Stimulated activated CD4-positive, alpha-beta T cell treated with anti-CD3 and anti-CD28 coated beads, TNF-alpha, amount 100 ng/mL, for 4 hours (primary cell): ENCODE results near the gene PPP1R12A.
"Not testable (repeated sequence)": the region's sequence is repeated elsewhere in the genome, so short reads cannot be mapped to it uniquely, and the experiment has no call there.

ENCODE experiments used
- DNase-seq, 3 experiments: peaks; one replicate each; pipeline ENCODE4 v3.0.0-alpha.2; 2020; ENCODE audit warnings: low read depth in 3 of 3

Gene PPP1R12A

GRCh38 chr12:79935021-79935623, at the start of gene PPP1R12A:
PPP1R12A (minus strand) TSS chr12:79935097; CDS start chr12:79934931, 166 bp downstream.
- peak; percentile 87 to 89 (median 87) for DNase-seq

GRCh38 chr12:79983986-79984620, 49.2 kb upstream of the PPP1R12A start:
- DNase-seq: no peak

- DNase-seq: no peak
Observed at GRCh38 chr12:79983492-79983891, 48.6 kb upstream of the PPP1R12A start.

DNA sequence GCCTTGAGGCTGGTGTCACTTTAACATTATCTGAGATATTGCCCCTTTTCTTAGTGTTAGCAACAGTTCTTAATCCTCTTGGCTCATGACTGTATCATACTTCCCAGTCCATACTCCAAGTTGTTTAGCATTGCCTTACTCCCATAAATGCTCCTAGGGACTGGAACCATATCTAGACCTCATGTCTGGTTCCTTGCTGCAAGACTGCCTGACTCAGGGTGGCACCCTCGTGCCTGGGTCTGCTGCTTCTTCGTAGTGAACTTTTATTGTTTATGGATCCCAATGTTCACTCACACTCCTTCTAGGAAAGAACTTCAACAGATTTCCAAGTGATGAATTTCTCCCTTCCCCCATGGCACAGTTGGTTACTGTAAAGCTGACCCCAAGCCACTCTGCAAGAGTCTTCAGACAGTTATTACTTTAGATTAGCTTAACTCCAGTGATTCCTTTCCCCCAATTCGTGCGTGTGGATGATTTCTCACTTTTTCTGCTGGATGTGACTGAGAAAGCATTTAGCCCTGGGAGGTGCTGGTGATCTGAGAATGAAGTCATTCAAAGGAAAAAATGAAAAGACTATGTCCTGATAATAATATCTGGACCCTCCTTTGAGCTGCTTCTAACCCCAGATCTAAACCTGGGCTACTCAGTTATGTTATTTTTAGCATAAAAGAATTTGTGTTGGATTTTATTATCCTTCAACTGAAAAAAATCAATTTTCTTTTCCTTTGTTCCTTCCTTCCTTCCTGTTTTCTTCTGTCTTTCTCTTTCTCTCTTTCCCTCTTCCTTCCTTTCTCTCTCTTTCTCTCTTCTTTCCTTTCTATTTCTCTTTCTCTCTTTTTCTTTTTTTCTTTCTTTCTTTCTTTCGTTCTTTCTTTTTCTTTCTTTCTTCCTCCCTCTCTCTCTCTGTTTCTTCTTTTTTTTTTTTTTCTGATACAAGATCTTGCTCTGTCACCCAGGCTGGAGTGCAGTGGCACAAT, 47.5 kb upstream of the PPP1R12A start:
- no peak for DNase-seq

- DNase-seq: no peak
Observed at GRCh38 chr12:79978692-79979091, 43.8 kb upstream of the PPP1R12A start.

- DNase-seq: not testable (repeated sequence)
Observed at GRCh38 chr12:79977856-79978460, 43.1 kb upstream of the PPP1R12A start.

- DNase-seq: no peak
Observed at GRCh38 chr12:79975143-79975542, 40.2 kb upstream of the PPP1R12A start.

- DNase-seq: no peak
Observed at GRCh38 chr12:79973801-79974200, 38.9 kb upstream of the PPP1R12A start.

DNA sequence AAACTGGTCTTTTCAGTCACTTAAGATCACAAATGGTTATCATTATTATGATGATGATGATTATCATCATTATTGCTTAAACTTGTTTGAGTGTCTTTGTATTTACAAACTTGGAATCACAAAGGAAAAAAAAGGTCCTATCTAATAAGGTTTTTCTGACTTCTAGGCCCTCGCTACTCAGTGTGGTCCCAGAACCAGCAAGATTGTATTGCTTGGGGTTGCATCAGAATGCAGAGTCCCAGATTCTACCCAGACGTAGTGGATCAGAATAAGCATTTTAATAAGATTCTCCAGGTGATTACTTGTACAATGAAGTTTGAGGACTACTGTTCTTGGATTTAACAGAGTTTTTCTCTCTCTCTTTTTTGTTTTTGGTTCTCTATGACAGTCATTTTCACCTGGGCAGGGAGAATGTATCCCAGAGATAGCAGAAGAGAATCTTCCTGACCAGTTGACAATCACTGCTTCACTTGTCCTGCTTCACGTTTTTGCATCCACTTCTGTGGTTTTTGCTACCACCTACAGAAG, 29.3 kb upstream of the PPP1R12A start:
- no peak for DNase-seq

- no peak for DNase-seq
Observed at GRCh38 chr12:79961411-79961810, 26.5 kb upstream of the PPP1R12A start.

DNA sequence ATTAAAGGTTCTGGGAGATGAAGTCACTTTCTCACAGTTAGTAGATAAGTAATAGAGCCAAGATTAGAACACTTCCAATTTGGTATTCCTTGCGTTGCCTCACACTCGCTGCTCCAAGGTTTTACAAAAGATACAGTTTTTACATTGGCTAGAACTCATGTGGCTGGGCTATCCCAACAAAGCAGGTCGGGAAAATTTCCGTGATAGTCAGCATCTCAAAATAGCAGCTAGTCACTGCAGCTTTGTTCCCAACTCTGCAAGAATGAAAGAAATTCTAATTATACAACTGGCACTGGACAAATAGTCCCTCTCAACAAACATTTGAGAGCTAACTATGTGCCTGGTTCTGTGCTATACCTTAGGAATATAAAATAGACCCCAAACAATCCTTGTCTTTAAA, 24.6 kb upstream of the PPP1R12A start:
- no peak for DNase-seq

- no peak for DNase-seq
Observed at GRCh38 chr12:79956896-79957295, 22.0 kb upstream of the PPP1R12A start.

DNA sequence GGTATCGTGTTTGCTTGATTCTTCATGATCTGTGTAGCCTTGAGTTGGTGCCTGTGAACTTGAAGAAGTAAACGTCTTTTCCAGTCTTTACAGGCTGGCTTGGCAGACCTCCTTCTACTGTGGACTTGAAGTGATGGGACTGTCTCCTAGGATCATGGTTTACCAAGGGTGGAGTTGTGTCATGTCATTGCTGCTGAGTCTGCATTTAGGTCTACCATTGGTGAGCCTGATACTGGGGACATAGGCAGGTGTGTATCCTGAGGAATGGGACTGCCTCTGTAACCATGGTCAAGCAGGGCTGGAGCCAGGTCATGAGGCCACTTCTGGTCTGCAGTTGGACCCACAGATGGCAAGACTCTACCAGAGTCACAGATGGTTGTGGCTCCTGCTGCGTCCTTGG, 20.7 kb upstream of the PPP1R12A start:
- DNase-seq: no peak

DNA sequence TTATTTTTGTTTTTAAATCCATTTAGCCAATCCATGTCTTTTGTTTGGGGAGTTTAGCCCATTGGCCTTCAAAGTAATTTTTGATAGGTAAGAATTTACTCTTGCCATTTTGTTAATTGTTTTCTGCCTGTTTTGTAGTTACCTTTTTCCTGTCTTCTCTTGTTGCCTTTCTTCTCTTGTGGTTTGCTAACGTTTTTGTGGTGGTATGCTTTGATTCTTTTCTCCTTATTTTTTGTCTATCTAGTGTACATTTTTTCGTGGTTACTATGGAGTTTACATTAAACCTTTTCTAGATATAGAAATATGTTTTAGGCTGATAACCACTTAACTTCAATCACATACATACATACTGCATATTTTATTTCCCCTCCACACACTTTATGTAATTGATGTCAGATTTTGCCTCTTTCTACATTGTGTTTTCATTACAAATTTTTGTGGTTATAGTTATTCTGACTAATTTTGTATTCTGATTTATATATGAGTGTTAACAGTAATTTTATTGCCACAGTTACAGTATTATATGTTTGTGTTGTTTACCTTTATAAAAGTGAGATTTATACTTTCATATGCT, 19.2 kb upstream of the PPP1R12A start:
- DNase-seq: no peak

DNA sequence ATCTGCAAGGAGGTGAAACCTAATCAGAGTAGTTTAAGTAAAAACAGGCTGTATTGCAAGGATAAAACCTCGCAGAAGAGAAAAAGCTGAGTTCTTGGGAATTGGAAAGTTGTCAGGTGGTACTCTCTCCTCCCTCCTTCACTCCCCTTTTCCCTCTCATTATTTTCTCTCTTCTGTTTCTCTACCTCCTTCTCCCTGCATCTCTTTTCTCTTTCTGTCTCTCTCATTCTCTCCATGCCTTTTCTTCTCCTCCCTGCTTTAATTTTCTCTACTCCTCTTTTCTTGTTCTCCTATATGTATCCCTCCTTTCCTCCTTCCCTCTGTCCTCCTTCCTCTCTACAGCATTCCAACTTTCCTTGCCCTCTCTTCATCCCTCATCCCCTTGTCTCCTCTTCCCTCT, 14.2 kb upstream of the PPP1R12A start:
- DNase-seq: no peak

DNA sequence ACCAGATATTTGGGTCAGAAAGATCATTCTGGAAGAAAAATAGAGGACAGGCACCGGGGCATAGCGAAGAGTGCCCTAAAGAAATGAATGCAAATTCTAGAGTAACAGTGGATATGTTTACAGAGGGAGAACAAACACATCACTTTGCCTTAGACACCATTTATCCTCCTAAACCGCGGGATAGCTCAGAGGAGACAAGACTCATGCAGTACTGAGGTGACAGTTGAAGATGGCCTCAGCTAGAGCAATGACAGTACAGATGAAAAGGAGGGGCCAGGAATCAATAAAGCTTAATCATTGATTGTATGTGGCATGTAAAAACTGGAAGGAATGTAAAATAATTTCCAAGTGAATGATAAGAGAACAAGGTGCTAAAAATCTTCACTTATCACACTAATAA, 10.5 kb upstream of the PPP1R12A start:
- DNase-seq: no peak

- DNase-seq: no peak
Observed at GRCh38 chr12:79944565-79944964, 9.7 kb upstream of the PPP1R12A start.

DNA sequence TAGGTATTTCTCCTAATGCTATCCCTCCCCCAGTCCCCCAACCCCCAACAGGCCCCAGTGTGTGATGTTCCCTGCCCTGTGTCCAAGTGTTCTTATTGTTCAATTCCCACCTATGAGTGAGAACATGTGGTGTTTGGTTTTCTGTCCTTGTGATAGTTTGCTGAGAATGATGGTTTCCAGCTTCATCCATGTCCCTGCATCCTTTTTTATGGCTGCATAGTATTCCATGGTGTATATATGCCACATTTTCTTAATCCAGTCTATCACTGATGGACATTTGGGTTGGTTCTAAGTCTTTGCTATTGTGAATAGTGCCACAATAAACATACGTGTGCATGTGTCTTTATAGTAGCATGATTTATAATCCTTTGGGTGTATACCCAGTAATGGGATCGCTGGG, 7.9 kb upstream of the PPP1R12A start:
- not testable (repeated sequence) for DNase-seq

DNA sequence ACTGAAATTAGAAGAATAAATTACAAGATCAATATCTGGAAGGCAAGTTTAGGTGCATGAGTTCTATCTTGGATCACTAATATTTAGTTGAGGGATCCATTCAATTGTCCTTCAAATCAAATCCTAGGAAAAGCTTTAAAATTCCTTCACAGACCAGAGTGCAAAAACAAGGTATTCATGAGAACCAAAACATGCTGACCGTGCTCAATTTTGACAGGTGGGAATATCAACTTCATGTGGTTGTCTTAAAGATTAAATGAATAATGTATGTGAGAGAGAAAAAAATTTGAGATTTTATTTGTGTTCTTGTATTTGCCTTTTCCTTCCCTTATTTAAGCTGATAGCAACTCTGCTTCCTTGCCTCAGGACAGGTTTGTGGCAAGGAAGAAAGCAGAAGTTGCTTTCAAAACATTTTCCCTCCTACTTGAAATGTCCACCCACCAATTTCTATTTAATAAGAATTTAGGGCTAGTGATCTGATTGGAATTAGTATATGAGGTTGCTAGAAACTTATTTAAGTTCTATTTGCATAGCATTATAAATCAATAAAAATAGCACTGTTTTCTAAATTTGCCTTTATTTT, 4.9 kb upstream of the PPP1R12A start:
- DNase-seq: no peak

GRCh38 chr12:79938843-79939242, 3.9 kb upstream of the PPP1R12A start:
- DNase-seq: no peak

DNA sequence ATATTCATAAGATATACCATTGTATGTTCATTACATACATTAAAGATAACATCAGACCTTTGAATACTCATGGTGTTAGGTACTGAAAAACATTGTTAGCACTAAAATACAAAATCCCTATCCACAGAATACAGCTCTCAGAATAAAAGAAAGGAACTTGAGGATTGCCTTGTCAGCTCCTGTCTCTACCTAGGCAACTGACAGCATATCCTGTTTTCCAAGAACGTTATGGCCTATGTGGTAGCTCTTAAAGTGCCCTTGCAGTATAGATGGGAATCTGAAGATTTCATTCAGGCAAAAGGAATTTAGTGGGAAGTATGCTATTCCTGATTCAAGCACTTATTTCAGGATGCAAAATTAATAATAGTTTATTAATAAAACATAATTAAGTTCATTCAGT, 1.8 kb upstream of the PPP1R12A start:
- no peak for DNase-seq
